ENCODE measurements around the gene BTBD9.

BTBD9 gene

DNA sequence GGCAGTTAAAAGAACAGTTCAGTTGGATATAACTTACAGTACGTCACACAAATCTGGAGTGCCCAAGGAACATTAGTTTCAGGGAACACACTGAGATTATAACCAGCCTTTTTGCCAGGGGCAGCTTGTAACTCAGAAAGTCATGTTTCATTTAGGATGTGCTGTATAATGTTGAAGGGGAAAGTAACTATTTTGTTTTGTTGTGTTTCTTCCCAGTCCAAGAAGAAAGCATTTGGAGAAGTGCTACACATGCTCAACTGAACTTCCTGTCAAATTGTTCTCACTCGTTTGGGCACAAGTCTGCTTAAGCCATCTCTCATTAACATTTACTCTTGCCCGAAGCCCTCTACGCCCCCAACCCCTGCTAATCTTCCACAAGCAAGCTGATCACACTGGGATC is 157.9 kb downstream of the BTBD9 start:
- no peak for DNase-seq (ENCODE audit: low read depth in 2 of 2)

DNA sequence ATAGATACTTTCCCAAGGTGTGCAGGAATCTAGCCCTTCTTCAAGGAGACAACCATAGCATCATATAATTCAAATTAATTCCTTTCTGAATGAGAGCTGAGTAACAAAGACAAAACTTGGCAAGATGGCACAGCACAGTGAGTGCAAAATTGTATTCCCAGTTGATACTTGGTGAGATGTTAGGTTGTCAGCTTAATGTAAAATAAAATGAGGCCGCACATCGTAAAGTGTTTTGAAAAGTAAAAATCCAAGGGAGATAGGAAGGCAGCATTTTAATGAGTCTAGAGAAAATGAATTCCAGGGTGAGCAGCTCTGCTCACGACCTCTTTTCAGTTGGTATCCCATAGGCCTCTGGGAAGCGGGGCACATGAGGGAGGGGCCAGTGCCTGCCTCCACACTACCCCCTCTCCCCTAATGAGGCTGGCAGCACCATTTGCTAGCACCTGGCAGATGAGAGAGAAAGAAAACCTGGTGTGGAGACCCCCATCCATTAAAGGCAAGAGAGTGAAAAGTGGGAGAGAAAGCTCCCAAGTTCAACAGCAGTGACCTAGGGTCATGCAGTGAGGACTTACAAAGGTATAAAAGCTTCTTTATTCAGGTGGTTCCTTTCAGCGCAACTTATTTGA is 158.4 kb downstream of the BTBD9 start:
- no peak for DNase-seq (ENCODE audit: low read depth in 2 of 2)

DNA sequence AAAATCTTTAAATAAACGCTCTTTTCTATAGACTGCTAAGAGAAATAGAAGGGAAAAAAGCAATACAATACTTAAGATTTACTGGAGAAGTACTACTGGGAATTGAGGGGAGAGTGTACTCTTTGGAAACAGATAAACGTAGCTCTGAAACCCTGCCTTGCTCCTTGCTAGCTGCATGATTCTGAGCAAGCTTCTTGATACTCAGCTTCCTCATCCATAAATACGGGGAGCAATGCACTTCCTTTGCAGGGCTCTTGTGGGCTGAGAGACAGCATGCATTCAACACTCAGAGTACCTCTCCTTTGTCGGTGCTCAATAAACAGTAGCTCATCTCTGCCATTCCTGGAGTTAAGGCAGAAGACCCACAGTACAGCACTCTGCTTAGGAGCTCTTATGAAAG is 159.7 kb downstream of the BTBD9 start:
- DNase-seq (ENCODE audit: low read depth in 2 of 2) = no peak

DNA sequence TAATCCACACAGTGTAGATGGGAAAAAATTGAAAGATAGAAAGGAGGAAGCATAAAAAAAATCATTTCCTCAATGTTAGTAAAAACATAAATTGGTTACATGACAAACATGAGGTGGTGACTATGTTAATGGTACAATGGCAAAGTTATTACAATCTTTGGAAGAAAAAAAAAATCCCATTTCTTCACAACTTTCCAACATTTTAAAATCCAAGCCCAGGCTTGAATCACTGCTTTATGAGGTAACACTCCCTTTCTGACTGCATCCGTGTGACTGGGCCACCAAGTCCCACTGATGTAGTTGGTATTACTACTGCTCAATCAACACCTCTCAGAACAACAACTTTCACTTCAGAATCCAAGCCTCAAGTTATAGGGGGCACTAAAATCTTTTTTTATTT is 160.4 kb downstream of the BTBD9 start:
- DNase-seq (ENCODE audit: low read depth in 2 of 2) = no peak

DNA sequence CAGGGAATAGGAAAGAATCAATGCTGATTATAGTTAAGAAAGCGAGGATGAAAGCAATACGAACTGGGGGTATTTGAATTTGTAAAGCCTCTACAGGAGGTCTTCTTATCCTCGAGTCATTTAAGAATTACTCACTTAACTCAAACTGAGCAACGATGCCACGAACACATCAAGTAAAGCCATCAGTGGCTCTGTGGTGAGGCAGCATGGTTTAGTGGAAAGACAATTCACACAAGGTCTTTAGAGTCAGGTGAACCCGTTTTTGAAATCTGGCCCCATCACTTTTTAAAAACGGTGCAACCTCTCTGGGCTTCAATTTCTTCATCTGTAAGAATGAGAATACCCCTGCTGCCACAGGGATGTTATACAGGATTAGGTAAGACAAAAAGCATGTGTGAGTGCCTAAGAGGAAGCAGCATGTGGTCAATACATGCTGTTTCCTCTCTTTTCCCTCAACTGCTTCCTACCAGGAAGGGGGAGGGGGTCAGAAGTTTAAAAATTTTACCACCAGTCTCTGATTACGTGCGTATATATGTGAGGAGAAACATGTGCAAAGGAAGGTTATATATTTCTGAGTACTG is 162.0 kb downstream of the BTBD9 start:
- DNase-seq (ENCODE audit: low read depth in 2 of 2) = no peak

DNA sequence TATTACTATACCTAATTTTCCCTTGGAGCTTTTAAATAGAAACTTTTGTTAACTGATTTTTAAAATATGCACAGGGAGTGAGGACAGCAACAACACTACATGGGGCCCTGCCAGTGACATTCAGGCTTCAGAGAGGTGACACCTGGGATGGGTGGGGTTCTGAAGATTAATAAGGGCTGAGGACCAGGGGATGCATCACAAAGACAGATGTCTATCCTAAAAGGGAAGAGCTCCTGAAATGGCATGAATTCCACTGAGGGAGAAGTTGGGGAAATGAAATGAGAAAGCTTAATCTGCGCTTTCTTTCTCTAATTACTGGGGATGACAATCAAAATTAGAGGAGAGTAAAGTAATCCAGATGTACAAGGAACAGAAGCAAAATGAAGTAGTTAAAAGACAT is 162.8 kb downstream of the BTBD9 start:
- DNase-seq (ENCODE audit: low read depth in 2 of 2) = no peak

DNA sequence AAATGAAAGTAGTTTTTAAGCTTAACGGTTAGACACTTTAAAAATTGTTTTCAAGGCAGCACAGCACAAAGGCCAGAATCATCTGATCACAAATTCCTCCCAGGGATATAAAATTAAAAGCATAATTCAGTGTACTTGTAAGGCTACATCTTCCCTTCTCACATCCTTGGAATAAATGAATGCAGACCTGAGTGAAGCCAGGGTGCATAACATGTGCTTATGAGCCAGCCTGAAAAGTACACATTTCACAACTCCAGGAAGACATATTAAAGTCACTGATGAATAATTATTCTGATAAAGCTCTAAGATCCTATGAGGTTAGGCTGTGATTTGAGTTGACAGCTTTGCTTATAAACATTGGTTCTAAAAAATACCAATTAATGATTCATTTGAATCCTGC is 163.6 kb downstream of the BTBD9 start:
- DNase-seq (ENCODE audit: low read depth in 2 of 2) = no peak

DNA sequence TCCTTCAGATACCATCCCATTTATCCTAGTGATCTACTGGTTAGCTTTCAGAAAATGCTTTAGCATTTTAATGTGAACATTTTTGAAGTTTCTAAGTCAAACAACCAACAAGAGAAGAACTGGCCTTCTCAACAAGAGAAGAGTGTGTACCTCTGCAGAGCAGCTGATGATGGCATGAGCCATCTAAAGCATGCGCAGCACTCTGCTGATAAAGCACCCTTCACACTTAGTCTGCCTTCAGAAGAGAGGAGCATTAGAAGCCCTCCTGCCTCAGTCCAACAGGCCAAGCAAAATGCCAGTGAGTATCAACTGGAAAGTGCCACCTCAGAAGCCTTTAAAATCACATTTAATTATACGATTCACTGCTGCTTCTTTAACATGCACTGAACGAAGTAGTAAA is 169.2 kb downstream of the BTBD9 start:
- no peak for DNase-seq (ENCODE audit: low read depth in 2 of 2)

DNA sequence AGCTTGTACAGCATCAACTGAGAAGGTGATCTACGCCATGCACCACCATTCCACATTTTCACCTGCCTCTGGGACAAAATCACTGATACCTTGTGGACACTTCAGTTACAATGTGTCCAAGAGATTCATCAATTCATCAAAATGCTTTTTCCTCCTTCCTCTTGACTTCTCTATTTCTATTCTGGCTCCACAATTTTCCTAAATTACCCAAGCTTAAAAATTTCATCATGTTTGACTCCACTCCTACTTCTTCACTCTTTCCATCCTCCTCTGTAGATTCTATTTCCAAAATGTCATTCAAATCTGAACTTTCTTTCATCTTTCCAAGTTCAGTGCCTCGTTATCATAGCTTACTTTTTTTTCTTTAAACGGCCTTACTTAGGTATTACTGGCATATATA is 172.2 kb downstream of the BTBD9 start:
- DNase-seq (ENCODE audit: low read depth in 2 of 2) = no peak

DNA sequence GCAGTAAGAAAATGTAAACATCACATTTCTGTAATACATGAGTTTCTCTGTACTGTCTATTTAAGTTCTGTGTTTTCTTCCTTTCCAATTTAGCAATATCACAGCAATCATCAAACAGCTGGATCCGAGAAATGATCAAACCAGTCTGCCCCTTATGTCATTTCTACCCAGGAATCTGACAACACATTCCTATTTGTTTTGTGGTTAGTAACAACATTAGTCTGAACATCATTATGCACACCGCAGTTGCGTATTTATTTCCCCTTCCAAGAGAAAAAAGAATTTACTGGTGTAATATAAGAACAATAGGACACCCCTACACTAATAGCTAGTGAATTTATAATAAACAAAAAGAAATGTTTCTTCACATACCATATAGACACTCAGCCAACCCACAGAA is 179.5 kb downstream of the BTBD9 start:
- DNase-seq (ENCODE audit: low read depth in 2 of 2) = no peak

DNA sequence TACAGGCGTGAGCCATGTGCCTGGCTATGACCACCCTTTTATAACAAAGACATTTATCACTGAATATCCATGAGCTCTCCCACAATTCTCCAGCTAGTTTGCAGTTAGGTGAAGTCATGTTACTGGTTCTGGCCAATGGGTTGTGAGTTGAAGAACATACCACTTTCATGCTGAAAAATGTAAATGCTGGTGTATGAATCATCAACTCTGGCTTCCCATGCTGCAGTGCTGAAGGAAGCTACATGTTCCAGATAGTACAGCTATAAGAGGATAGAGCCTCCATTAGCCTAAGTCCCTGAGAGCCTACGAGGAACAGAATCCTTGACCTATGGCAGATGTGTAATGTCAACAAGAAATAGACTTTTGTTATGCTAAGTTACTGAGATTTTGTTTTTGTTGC is 180.4 kb downstream of the BTBD9 start:
- no peak for DNase-seq (ENCODE audit: low read depth in 2 of 2)

DNA sequence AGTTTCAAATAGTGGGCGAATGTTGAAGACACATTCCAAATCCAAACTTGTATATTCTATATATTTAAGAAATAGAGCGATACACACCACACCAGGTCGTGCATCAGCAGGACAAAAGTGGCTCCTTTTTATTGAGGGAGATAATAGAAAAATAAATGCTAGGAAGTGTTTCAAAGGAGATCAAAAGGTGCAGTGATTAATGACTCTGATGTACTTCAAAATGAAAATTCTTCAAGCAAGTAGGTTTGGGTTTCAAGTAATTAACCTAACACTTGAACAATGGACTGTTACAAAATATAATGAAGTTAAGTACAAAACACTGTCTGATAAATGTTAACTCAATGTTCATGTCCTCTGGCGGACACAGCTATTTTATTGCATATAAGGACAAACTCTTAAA is 185.9 kb downstream of the BTBD9 start:
- no peak for DNase-seq (ENCODE audit: low read depth in 2 of 2)

DNA sequence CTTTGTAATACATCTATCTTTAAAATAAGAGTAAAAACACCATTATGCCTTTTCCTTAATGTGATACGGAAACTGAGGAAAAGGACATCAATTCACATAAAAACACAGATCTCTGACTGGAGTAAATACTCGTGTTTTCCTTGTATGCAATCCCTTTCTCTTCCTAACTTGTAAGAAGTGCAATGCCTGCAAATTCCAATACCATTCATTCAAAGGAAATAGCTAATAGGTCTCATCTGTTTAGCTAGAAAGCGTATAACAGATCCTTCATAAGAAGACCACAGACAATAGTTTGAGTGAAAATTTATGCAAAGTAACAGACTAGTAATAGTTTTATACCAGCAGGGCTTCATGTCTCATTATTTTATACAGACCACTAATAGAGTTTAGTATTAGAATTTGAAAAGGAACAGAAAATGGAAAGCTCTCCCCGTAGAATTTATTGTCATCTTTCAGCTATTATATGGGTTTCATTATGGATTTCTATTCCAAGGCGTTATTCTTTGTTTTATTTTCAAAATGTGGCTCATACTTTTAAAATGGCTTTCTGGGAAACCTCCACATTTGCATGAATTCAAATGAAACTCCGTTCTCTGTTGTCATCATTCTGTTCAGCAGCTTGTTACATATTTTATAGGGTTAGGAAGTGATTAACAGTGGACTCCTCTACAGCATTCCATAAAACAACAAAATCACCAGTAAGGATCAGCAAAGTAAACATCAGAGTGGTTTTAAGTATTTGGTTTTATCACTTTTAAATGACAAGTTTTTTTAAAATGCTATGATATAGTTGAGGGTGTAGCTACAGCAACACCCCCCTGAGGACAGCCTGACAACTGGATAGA is 186.7 kb downstream of the BTBD9 start:
- DNase-seq (ENCODE audit: low read depth in 2 of 2) = no peak

DNA sequence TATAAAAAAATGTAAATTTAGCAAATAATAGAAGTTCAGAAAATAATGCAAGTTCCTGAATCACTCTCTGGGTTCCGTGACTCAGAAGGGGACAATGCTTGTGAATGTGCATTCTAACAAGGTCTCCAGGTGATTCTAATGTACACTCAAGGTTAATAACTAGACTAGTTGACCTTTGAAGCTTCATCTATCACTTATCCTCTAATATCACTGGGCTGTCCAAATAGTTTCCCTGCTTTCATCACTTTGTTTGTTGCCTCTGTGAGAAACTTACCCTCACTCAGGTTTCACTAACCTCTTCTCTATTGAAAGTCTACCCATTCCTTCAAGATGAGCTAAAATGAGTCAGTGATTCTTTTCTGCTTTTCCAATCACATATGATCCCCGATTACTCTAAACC is 189.0 kb downstream of the BTBD9 start:
- no peak for DNase-seq (ENCODE audit: low read depth in 2 of 2)

DNA sequence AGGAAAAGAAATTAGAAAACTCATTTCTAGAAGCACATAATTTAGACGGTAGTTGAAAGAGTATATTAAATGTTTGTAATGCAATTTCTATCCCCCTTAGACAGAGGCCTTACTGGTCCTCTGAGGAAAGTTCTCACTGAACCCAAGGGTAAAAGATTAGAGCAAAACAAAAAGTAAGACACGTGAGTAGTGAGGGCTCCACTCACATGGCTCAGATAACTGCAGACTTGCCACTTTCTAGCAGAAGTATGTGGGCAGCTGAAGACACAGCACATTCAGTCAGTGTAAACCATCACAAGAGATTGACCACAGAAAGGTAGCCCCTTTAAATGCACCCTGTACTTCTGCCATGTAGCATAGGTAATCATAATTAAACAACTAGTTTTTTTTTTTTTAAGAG is 193.8 kb downstream of the BTBD9 start:
- no peak for DNase-seq (ENCODE audit: low read depth in 2 of 2)

DNA sequence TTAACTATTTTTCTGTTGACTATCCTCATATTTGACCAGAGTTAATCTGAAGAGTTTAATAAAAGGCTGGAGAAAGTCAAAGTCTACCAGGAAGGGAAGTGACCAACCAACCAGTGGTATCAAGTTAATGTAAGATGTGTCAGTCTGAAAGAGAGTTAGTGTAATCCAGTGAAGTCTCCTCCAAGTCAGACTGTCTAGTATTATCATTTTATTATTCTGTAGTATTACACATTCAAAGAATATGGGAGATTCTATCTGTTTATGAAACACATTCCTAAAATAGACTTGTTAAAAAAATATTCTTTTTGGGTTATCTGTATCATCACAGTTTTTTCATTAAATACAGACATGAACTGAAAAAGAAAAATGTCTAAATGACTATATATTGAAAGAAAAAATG is 194.4 kb downstream of the BTBD9 start:
- DNase-seq (ENCODE audit: low read depth in 2 of 2) = no peak

DNA sequence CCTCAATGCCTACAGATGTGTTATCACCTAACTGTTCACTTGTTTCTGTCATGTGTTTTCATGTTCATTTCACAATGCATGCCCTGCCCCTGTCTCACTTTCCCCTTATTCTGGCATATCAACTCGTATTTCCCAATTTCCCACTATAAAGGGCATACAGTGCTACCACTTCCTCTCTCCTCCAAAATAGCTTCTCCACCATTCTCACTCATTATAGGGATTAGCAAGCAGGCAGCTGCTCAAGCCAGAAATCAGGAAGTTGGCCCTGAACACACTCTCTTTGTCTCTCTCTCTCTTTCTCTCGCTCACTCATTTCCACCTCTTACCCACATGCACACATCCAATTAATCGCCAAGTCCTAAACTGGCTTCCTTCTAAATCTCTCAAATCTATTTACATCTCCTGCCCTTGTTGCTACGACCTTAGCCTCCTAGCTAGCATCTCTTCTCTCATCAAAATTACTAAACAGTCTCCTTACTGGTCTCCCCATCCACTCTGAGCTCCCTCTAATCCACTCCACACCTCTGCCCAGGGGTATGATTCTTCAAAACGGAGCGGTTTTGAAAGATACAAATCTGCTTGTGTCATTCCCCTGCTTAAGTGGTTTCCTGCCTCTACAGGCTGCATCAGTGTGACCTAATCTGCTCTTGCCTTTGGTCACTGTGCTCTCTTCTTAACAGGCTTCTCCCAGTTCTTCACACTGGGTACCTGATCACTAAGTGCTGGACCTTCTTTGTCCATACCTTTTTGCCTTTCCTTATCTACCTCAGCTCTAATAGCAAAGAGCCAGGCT is 196.2 kb downstream of the BTBD9 start:
- DNase-seq (ENCODE audit: low read depth in 2 of 2) = no peak

DNA sequence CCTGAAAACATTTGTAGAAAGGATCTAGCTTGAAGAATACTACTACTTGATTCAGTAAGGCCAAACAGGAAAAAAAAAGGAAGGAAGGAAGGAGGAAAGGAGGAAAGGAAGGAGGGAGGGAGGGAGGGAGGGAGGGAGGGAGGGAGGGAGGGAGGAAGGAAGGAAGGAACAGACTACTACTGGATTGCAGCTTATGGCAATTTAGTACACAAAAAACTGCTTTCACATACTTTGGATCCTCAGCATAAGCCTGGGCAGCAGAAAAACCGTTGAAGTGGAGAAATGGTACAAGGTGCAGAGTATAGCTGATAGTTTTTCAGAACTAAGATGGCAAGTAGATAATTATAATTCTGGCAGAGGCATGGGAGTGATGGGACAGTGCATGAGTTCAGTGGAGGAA is 201.6 kb downstream of the BTBD9 start:
- DNase-seq (ENCODE audit: low read depth in 2 of 2) = no peak

DNA sequence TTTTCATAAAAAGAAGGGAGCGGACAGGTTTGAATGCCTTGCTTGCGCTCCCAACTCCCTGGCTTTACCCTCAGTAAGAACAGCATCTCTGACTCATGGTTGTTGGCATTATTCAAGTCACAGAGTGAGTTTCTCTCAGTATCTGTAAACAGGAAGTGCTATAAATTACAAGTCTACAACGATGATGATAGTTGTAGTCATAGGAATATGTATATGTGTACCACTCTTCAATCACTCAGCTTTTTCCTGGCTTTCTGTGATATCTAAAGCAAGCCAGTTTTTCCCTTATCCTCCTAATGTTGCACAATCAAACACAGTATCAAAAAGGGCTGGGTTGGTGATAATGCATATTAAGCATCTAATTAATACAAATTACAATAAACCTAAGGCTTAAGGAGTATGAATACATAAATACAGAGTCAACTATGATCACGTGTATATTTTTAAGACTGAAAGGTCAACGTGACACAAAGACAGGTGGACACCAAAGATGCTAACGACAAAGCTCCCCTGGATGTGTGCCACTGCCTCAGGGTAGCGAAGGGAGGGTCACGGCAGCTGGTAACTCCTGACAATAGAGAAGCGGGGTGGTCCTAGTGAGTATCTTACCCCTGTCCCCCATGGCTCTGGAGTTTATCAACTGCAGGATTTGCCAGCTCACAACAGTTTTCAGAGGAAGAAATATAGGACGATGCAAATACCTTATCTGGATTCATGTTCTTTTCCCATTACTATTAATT is 202.8 kb downstream of the BTBD9 start:
- DNase-seq (ENCODE audit: low read depth in 2 of 2) = no peak

DNA sequence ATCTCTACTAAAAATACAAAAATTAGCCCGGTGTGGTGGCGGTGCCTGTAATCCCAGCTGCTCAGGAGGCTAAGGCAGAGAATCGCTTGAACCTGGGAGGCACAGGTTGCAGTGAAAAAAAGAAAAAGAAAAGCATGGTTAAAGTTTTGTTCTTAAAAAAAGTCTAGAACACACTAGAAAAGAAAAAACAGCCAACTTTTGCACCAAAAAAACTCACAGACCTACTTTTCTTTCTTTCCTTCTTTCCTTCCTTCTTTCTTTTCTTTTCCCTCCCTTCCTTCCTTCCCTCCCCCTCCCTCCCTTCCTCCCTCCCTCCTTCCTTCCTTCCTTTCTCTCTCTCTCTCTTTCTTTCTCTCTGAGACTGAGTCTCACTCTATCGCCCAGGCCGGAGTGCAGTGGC is 204.4 kb downstream of the BTBD9 start:
- no peak for DNase-seq (ENCODE audit: low read depth in 2 of 2)

DNA sequence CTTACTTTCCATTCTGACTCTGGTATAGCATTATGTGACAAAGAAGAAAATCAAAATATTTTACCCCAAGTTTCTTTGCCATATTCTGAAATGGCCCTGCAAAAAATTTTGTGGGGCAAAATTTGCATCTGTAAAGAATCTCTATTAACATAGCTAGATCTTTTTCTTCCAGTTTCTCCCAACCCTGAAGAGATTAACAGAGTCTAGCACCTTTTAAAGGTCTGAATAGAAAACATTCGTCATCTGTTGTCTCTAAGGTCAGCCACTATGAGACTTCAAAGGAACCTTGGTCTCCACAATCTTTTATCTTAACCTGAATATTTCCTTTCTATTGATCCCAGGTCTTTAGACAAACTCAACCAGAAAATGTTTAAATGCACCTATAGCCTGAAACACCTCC is 205.7 kb downstream of the BTBD9 start:
- no peak for DNase-seq (ENCODE audit: low read depth in 2 of 2)

DNA sequence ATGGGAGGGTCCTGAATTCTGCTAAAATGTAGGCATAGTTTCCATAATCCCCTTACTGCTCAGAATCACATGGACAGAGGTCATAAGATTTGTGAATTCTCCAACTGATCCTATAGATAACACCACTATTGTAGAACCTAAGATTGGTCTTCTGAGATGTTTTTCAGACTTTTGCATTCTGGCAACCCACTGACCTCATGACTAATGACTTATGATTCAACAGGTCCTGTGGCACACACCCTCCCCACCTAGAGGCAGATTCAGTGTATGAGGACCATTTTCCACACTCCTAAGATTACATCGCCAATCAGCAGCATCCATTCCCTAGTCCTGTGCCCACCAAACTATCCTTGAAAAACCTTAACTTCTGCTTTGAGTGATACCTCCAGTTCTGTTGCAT is 207.2 kb downstream of the BTBD9 start:
- DNase-seq (ENCODE audit: low read depth in 2 of 2) = no peak

Measured in stimulated activated CD8-positive, alpha-beta memory T cell treated with anti-CD3 and anti-CD28 coated beads, Interleukin-2, amount 100 ng/mL, for 1 hour (primary cell).